Fibroblast of skin of scalp (primary cell): ENCODE data around the gene HEXB. TPM values are rescaled to one million over a fixed set of nuclear protein-coding genes. Genes with fewer than 3 reads are reported as not detected.

Source experiments
- DNase-seq: peaks from one replicate; pipeline ENCODE4 v3.0.0-alpha.2; 2013
- polyA plus RNA-seq, 2 experiments: library from polyadenylated mRNA; unstranded; fragments of 120-200 nt; gene quantifications; one replicate each; pipeline ENCODE4 v1.2.1, GENCODE V29; 2013; ENCODE audit not compliant: insufficient read length in 2 of 2

HEXB gene
- 62.9 TPM for polyA plus RNA-seq (2013, experiment 1 of 2; ENCODE audit: insufficient read length)
- 67.0 TPM for polyA plus RNA-seq (2013, experiment 2 of 2; ENCODE audit: insufficient read length)

DNA sequence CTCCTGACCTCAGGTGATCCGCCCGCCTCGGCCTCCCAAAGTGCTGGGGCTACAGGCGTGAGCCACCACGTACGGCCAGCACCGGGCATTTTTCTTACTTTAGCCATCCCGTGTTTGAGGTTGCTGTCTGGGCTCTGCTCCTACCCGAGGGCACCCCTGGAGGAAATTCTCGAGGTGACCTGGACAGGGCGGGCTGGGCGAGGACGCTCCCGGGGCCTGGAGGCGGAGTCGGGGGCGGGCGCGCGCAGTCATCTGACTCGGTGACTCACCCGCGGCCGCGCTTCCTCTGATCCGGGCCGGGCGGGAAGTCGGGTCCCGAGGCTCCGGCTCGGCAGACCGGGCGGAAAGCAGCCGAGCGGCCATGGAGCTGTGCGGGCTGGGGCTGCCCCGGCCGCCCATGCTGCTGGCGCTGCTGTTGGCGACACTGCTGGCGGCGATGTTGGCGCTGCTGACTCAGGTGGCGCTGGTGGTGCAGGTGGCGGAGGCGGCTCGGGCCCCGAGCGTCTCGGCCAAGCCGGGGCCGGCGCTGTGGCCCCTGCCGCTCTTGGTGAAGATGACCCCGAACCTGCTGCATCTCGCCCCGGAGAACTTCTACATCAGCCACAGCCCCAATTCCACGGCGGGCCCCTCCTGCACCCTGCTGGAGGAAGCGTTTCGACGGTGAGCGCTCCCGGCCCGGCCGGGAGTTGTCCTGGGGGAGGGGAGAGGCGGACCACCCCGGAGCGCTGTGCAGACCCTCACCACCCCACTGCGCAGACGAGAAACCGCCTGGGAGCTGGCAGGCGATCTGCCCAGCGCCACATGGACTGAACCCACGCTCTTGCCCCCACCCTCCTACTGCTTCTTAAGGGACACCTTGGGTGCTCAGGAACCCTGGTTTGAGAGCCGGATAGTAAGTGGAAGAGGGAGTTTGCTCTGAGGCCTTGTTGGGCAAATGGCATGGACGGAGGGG, at the start of gene HEXB:
Gene HEXB, plus strand, starts transcription at position 334 of the 952 bp plus-strand sequence. Its CDS starts 28 bp downstream, at position 362.
- peak; percentile 85 for DNase-seq

DNA sequence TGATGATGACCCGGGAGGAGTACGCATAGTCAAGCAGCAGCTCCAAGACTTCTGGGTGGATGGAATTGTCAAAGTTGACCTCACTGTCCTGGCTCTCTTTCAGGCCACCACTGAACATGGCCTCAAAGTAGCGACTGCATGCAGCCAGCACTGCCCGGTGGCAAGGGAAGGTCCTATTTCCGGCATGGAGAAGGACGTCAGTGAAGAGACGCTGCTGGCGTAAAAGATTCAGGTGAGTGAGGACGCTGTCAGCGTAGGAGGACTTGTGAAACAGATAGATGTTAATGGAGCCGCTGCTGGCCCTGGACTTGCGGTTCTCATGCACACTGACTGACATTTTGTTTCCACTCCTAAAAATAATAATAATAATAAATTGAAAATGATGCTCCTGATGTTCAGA, 48.9 kb upstream of the HEXB start:
- DNase-seq: no peak

DNA sequence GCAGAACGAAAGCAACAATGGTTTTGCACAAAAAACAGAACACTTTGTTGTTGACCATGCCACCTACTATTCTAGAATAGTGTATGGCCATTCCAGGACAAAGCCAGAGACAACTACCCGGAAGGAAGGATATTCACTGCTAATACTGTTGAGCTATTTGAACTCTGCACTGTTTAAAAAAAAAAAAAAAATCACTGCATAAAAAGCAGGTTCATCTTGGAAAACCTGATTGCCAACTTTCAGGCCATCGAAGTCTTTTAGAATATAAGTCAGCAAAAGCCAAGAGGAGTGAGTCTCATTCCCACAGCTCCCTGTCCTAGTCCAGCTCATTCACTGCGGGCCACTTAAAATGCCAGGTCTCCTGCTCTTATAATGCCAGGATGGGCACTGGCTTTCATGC, 48.5 kb upstream of the HEXB start:
- no peak for DNase-seq

DNA sequence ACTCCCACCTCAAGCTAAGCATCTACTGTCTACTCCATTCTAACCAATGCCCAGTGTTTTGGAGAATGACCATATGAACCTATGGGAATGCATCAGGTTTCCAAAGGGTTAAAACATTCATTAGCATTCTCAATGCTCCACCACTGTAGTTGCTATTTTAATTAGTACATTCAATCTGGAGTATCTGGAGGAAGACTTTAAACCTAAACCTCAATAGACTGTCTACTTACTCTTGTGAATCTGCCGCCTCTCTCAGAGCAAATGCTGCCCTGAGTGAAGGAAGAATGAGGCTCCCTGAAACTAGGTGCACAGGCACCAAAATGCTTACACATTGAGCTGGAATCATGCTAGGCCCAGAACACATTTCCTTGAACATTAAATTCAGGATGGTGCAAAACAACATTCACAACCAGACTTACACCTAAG, 46.5 kb upstream of the HEXB start:
- DNase-seq: no peak

DNA sequence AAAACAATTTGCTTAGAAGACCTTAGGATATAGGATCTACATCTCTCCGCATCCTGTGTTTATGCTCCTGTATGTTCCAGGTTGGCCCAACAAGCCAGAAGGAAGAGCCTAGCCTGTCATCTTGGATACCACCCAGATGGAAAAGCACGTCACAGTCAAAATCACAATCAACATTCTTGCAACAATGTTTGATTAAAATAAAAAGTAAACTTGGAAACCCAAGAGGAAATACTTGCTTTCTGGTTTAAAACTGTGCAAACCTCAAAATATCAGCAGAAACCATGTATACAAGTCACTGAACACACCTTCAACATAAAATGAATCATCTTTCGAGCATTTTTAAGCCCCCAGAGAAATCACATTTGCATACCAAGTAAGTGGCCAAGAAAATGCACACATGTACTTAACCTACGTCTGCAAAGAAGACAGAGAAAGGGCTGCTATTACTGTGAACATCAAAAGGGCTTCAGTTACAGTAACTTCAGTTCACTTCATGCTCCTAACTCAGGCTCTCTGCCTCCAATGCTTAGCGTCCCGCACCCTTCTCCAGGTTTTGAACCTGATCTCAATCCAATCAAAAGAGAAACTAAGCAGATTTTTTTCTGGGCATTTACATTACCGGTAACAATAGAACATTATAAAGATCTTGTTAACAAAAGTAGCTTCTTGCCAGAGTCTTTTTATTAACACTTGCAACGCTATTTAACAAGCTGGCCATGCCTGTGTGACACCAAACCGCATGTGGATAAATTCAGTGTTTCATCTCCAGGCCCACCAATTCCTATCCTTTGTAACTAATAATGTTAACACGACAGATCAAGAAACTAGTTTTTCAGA, 45.8 kb upstream of the HEXB start:
- DNase-seq: no peak

DNA sequence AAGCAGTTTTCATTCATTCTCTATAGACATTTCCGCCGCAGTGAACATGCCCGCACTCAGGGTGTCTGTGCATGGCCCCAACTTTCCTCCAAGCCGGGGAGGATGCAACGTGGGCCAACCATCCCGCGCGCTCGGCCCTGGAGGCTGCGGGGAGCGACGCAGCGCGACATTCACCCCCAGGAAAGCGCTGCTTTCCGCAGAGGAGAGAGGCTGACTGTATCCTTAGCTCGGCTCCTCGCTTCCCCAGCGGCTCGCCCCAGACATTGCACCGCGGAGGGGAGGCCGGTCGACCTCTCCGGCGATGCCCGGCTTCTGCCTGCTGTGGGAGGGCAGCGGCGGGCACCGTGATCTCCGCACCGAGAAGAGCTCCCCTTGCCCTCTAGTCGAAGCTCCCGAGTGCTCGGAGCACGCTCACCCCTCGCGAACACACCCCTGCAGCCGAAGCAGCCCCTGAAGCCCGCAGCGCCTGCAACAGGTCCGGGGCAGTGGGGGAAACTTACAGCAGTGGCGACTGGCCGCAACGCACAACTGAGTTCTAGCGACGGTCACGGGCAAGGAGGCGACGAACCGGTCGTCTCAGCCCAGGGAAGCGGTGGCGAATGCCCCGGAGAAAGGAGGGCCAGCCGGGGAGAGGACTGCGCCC, 45.1 kb upstream of the HEXB start:
- DNase-seq: peak; percentile 60

DNA sequence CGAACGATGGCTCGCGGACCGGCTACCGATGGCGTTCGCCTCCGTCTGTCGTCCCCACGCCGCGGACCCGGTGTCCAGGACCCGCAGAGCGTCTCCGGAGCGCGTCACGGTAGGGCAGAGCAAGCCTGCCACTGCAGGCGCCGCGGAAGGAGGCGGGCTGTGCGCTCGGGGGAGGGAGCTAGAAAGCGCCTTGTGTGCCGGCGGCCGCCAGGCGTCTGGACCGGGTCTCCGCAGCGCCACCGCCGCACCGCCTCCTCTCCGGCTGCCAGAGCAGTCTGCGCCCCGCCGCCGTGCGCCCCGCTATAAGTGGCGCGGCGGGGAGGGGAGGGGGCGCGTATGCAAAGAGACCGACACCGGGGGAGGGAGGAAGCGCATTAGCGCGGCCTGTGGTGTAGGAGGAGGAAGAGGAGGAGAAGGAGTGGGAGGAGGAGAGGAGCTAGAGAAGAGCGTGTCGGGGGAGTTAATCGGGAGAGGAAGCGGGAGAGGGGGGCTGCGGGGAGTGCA, 44.5 kb upstream of the HEXB start, which contains the start of gene ENC1:
Gene ENC1, minus strand, starts transcription at position 279 of the 504 bp plus-strand sequence. CDS start 4,243 bp downstream, outside the sequence.
- DNase-seq: peak; percentile 90

DNA sequence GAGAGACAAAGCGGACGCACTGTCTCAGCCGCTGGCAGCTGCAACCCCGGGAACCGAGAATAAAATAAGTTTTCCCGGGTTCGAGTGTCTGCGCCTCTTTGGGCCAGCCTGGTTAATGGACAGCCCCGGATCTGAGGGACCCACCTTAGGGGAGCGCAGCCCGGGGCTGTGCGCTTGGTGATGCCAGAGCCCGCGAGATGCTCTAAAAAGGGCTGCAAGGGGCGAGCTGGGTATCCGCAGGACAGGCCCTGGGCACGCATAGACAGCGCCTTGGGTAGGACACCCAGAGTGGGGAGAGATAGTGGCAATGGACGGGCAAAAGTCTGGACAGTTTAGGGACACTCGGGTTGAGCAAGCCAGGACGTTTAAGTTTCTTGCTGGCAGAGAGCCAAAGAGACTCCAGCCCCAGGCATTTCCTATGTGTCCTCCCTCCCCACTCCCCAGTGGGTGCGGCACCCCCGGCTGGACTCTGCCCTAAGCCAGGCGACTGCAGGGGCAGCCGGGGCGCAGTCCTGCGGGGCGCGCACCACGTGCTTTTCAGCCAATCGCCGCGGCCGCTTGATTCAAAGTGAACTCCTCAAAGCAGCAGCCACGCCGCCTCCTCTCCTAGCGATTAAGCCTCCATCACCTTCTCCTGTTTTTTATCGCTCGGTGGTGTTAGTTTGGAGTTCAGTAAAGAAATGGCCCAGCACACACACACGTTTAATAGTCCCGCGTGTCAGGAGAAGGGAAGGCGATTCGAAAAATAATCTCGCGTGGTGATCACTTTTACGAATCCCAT, 43.9 kb upstream of the HEXB start:
- peak; percentile 77 for DNase-seq

DNA sequence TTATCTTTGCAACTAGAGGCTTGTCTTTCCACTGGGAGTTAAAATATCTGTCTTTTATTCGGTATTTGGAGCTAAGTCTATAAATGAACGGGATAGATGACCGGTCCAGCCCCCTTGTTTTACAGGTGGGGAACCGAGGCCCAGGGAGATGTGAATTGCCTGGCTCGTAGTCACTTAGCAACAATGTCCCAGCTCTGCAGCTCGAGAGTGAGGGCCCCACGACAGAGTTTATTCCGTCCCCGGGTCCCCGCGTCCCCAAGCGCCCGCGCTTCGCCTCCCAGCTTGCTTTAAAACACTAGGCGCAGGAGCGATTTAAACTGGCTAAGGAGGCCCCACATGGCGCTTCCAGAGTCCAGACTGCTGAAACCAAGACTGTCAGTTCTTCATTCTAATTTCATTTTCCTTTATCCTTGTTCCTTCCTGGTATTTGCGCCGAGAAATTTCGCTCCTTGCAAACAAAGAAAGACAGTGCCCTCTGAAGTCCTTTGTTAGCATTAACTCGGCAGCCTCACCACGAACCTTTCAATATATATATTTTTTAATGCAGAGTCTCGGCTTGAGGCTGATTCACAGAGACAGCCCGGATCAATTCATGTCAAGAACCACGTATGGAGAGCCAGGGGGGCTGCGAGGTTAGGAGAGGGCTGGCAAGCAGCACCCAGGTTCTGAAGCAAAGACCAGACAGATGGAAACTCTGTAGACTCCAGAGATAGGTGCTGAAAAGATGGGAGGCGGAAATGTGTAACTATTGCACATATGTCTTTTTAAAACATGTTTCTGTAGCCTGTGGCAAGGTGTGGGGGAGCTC, 43.1 kb upstream of the HEXB start:
- peak; percentile 88 for DNase-seq

DNA sequence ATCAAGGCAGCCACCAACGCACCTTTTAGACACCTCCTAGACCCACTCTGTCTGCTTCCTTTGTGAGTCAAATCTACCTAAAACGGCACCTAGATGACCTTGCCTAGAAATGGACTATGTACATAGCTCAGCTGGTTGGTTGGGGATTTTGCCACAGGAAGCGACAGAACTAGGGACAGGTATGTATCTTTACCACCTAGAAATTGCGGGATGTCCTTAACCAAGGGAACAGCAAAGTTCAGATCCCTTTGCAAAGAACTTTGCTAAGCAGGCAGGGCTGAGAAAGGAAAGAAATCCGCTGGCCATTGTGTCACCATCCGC, 42.5 kb upstream of the HEXB start:
- no peak for DNase-seq

DNA sequence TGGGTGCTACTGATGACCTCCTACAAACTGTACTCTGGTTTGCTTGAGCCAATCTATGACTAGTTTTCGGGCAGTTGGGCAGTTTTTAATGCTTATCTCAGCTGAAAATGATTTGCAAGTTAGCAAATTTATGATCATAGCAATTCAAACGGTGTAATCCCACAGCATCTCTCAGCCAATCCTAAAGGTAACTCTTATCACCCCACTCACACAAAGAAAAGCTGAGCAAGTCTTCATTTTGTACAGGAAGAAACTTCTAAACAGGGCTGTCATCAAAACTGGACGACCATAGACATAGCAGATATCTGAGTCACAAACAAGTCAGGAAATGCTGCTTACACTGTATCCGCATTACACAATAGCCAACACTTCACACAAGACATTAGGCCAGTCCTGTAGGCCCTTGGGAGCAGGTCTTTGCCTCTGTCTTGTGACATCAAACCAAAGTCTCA, 41.9 kb upstream of the HEXB start:
- DNase-seq: peak; percentile 88

DNA sequence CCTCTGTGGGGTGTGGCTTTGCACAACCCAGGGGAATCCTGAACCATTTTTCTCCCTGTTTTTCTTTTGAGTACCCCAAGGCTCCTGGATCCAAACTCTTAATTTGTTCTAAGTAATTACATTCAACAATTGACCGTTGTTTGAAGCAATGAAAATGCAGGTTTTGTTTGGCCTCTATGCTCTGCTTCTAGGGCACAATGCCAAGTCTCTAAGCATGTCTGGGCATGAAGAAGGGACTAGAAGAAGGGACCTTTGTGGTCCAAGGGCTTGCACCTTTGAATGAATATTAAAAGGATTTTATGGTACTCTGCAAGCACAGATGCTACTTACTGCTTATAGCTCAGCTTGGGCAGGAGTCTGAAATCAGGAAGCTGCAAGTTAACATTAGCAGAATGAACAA, 37.9 kb upstream of the HEXB start:
- no peak for DNase-seq

DNA sequence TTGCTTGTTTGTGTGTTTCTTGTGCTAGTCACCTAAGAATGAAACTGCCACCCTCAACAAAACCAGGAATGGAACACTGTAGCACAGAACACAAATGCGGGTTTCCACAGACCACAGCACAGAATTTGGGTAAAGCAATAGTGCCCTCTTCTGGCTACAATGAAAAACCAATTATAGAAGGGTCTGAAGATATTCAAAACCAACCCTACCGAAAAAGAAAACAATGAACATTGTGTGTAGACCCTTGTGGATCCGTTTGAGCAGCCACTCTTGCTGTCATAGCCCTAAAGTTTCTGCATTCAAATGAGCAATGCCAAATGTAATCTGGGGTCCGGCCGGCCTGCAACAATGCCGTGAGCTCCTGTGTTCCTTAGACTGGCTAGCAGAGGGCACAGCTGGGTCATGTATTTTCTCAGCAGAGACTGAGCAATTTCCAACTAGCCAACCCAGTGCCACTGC, 36.2 kb upstream of the HEXB start:
- peak; percentile 67 for DNase-seq

DNA sequence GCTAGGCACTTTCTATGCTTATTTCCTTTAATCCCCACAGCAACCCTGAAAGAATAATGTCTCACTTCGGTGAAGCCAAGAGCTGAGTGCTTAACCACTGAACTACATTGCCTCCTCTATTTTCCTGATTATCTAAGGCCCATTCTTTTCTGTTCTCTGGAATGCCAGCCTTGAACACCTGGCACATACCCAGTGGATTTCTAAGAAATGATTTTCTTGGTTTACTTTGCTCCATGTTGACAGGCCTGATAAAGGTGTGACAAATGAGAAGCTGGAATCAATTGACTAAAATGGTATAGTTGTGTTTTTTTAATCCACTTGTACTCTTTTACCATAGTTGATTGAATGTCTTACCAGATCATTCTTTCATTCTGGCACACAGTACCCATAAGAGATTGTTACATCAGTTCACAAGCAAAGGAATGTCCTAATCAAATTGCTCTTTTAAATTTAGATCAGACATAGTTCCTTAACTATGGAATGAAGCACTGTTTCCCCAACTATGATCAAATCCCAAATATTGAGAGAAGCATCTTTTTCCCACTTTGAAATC, 35.5 kb upstream of the HEXB start:
- DNase-seq: no peak

DNA sequence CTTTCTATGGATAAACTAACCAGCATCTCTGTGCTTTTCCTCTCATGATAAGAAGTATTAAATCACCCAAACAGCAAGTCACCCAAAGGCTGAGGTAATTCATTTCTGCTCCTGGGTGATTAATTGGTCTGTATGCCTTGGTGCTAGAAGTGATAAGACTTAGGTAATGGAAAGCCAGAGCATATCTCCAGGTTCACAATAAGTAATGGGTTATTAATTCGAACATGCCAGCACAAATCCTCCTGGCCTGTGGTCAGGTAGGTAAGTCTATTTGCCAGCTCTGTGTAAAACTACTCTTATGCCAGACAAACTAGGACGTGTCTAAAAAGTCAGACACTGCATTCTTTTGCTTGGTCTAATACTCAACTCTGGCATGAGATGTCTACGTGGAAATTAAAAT, 33.3 kb upstream of the HEXB start:
- DNase-seq: no peak

DNA sequence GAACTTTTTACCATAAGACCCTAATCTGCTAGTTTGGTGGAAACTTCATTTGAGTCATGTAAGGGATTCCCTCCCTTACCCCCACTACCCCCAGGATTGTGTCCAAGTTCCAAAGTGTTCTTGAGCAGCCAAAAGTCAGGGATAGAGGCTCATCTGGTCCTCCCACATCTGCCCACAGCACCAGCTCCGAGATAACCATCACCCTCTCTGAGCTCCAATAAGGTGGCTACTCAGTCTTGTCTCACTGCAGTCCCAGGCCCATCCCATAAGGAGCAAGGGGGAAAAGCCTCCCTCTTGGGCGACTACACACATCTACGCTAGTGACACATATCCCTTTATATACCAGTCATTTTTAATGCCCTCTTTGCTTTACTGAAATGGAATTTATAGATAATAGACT, 32.5 kb upstream of the HEXB start:
- no peak for DNase-seq

DNA sequence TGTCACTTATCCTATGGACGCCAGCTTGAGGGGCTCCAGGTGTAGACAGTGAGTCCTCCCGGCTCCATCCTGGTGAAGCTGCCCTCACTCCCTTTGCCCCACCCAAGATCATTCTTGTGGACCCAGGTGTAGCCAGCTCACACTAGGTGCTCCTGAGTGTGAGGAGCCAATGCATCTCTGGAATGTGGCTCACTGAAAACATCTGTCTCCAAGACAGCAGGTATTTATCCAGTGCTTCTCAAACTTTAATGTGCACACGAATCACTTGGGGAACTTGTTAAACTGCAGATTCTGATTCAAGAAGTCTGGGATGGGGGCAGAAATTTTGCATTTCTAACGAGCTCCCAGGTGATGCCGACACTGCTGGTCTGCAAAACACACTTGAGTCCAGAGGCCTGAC, 31.0 kb upstream of the HEXB start:
- no peak for DNase-seq

DNA sequence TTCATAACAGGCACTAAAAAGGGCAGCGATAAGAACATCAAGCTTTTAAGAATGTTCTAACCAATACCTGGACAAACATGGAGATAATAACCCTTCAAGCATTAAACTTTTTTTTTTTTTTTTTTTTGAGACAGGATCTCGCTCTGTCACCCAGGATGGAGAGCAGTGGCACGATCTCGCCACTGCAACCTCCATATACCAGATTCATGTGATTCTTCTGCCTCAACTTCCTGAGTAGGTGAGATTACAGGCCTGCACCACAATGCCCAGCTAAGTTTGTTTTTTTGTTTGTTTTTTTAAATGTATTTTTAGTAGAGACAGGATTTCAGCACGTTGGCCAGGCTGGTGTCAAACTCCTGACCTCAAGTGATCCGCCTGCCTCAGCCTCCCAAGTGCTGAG, 29.8 kb upstream of the HEXB start:
- DNase-seq: no peak

DNA sequence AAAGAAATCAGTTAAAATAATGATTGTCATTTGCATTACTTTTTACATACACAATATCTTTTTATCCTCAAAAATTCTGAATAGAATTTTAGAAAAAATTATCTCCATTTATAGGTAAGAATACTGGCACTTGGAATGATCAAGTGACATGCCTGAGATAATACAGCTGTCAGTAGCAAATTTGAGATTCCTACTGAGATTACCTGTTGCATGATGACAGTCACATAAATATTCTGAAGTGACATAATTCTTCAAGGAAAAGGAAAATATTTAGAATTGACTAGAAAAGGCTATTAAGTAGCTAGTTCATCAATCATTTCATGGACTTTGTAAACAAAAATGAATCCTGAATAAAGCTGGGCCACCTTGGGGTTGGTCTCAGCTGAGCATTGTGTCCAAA, 29.3 kb upstream of the HEXB start:
- DNase-seq: no peak

DNA sequence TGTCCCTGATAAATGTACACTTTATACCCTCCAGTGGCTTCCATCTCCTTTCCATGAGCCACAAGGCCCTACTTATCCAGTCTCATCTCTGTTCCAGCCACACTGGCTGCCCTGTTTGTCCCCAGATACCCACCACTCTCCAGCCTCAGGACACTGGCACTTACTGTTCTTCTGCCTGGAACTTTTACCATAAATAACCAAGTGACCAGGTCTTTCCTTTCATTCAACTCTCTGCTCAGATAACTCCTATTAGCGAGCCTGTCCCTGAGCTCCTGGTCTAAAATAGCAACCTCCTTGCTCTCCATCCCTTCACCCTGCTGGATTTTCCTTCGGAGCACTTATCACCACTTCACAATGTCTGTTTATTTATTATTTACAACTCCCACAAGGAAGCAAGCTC, 27.9 kb upstream of the HEXB start:
- DNase-seq: no peak
